OCI-LY3 (cell line): Measurements from ENCODE around the gene PTX3.

Experiments used
- H2AFZ ChIP-seq: fragments of 200-600, 300-600 bp; shearing (Covaris generic); 2 replicates; pipeline ENCODE4 v1.6.0; 2014; ENCODE audit warnings: antibody characterized with exemption, low read depth, low read length
- H3K27ac ChIP-seq: fragments of 200-600, 300-600 bp; sonication (generic); 2 replicates; pipeline ENCODE4 v1.5.1; 2014; ENCODE audit warnings: mild to moderate bottlenecking, low read length, moderate library complexity, mixed read lengths
- H3K27me3 ChIP-seq: fragments of 200-600, 300-600 bp; sonication (generic); 2 replicates; pipeline ENCODE4 v1.6.1; 2014; ENCODE audit warnings: low read depth, low read length, mixed read lengths
- H3K36me3 ChIP-seq: fragments of 200-600, 300-600 bp; sonication (generic); replicated peaks from 2 replicates; pipeline ENCODE3; 2014; ENCODE audit warnings: low read depth, low read length, mixed read lengths
- H3K4me1 ChIP-seq: fragments of 300-600, 200-600 bp; sonication (generic); 2 replicates; pipeline ENCODE4 v1.6.1; 2014; ENCODE audit warnings: low read length, mixed read lengths
- H3K4me2 ChIP-seq: fragments of 200-600, 300-600 bp; sonication (generic); 2 replicates; pipeline ENCODE4 v1.6.1; 2014; ENCODE audit warnings: low read length, mixed read lengths
- H3K4me3 ChIP-seq: fragments of 300-600, 200-600 bp; sonication (generic); 2 replicates; pipeline ENCODE4 v1.5.1; 2014; ENCODE audit warnings: antibody characterized with exemption, mild to moderate bottlenecking, low read length, moderate library complexity
- H3K79me2 ChIP-seq: fragments of 300-600, 200-600 bp; shearing (Covaris generic); 2 replicates; pipeline ENCODE4 v1.6.1; 2014; ENCODE audit warnings: mild to moderate bottlenecking, low read length, mixed read lengths
- H3K9ac ChIP-seq: fragments of 300-600, 200-600 bp; shearing (Covaris generic); 2 replicates; pipeline ENCODE4 v1.6.0; 2014; ENCODE audit warnings: mild to moderate bottlenecking, low read length, moderate library complexity
- H3K9me3 ChIP-seq: fragments of 200-600, 300-600 bp; shearing (Covaris generic); 2 replicates; pipeline ENCODE4 v1.6.1; 2014; ENCODE audit warnings: low read length, mixed read lengths; ENCODE audit not compliant: insufficient read depth
- H4K20me1 ChIP-seq: fragments of 200-600, 300-600 bp; sonication (generic); 2 replicates; pipeline ENCODE4 v1.6.1; 2016; ENCODE audit warnings: low read length, mixed read lengths; ENCODE audit not compliant: insufficient read depth
- CTCF ChIP-seq: fragments of 200-600, 300-600 bp; sonication (generic); IDR thresholded peaks from 2 replicates; pipeline ENCODE4 v1.5.1; 2014; ENCODE audit warnings: antibody characterized with exemption, low read length, low read depth
- EZH2phosphoT487 ChIP-seq: fragments of 200-600 bp; shearing (Covaris generic); IDR thresholded peaks from 2 replicates; pipeline ENCODE4 v1.6.1; 2018; ENCODE audit warnings: antibody characterized with exemption, mixed run types, low read depth

Gene PTX3

DNA sequence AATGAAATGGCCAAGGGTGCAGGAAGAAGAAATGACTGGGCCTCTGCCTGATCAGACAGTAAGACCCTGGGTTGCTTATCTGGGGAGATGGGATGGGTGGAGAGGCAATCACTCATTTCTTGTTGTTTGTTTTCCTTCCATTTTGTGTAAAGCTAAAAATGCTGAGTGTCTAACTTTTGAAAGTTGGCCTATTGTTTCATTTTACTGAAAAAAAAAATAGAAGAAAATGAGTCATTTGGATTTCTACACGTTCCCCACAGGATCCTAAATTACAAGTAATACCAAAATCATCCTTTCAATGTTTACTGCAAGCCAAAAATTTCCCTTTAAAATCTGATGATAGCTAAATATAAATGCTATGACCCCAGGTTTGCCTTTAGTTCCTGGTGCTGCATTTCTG is 30.6 kb downstream of the PTX3 start:
- TF ChIP-seq EZH2phosphoT487: no peak
- TF ChIP-seq CTCF: no peak
- no peaks in the 10 kb centered on the region for H3K9me3 ChIP-seq
- no peak overlapping the region for H2AFZ ChIP-seq
- no peaks in the 10 kb centered on the region for H3K36me3 ChIP-seq
- H3K4me2 ChIP-seq: no peak overlapping the region
- no peaks in the 10 kb centered on the region for H4K20me1 ChIP-seq
- H3K27me3 ChIP-seq: peaks cover 11% of the 10 kb centered on the region; the same call in 1 of the 2 replicates
- no peak overlapping the region for H3K27ac ChIP-seq
- no peak overlapping the region for H3K4me3 ChIP-seq
- H3K9ac ChIP-seq: no peak overlapping the region
- no peaks in the 10 kb centered on the region for H3K4me1 ChIP-seq
- H3K79me2 ChIP-seq: no peaks in the 10 kb centered on the region

DNA sequence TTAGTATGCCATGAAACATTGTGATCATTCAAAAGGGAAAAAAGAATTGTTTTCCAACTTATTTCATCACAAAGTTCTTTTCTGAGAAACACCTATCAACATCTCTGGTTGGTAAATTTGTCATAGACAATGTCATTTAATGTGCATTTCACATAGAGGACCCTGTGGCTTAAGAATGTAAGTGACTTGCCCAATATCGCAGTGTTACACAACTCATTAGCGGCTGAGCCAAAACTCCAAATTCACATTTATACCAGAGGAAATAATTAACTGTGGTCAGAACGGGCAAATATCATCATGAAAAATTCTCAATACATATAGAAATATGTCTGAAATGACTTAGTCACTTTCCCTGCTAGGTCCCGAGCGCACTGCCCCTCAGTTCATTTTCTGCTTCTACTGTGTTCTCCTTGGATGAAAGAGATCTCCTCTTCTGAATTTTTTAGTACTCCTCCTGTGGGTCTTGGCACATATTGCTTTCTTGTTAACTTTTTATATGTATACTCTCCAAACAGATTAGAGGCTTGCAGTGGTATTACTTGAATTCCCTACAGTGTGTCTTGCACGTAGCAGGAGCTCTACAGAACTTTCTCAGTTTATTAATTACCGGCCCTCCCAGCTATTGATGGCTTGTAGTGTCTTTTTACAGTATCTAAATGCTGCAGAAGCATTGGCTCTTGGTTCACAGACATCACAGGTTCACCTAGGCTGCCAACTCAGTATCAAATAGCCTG is 33.1 kb downstream of the PTX3 start:
- Histone ChIP-seq H3K4me1 (no peaks in the 10 kb centered on the region), H2AFZ (no peak overlapping the region), H3K36me3 (no peaks in the 10 kb centered on the region), H3K27ac (no peak overlapping the region), H3K4me3 (no peak overlapping the region), H3K4me2 (no peak overlapping the region), H3K79me2 (no peaks in the 10 kb centered on the region), H3K9me3 (no peaks in the 10 kb centered on the region), H3K9ac (no peak overlapping the region), H3K27me3 (peaks cover 8% of the 10 kb centered on the region; the same call in 1 of the 2 replicates), H4K20me1 (no peaks in the 10 kb centered on the region)
- TF ChIP-seq EZH2phosphoT487: no peak
- TF ChIP-seq CTCF: no peak

DNA sequence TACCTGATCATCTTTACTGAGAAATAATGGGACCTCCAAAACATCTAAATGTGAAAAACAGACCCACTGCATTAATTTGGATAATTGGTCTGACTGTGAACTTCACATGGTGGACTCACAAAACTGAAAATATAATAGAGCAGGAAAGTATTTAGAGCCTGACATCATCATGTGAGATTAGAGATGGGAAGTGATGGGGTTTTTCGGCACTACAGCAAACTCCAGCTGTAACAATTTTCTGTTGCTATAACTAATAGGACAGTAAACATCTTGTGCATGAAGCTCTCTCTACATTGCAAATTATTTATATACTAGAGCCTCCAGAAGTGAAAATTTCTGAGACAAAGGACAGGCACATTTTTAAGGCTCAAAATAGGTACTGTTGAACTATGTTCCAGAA is 34.4 kb downstream of the PTX3 start:
- no peak overlapping the region for H3K27ac ChIP-seq

DNA sequence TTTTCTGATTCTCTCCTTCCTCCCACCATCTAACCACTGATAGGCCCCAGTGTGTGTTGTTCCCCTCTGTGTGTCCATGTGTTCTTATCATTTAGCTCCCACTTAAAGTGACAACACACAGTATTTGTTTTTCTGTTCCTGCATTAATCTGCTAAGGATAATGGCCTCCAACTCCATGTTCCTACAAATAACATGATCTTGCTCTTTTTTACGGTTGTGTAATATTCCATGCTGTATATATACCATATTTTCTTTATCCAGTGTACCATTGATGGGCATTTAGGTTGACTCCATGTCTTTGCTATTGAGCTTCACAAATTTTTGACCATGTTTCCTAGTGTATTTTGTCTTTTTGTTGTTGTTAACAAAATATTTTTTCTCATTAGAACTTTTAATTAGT is 36.0 kb downstream of the PTX3 start:
- H4K20me1 ChIP-seq: no peaks in the 10 kb centered on the region
- no peaks in the 10 kb centered on the region for H3K36me3 ChIP-seq
- H3K79me2 ChIP-seq: no peaks in the 10 kb centered on the region
- H3K27ac ChIP-seq: no peak overlapping the region
- H3K4me1 ChIP-seq: no peaks in the 10 kb centered on the region
- no peak overlapping the region for H3K4me3 ChIP-seq
- no peak overlapping the region for H3K4me2 ChIP-seq
- no peaks in the 10 kb centered on the region for H3K9me3 ChIP-seq
- TF ChIP-seq CTCF: no peak
- TF ChIP-seq EZH2phosphoT487: no peak
- H3K27me3 ChIP-seq: peaks cover 8% of the 10 kb centered on the region; the same call in 1 of the 2 replicates
- H2AFZ ChIP-seq: no peak overlapping the region
- no peak overlapping the region for H3K9ac ChIP-seq

More for the DNA sequence above, 34.4 kb downstream of the PTX3 start:
- no peaks in the 10 kb centered on the region for H4K20me1 ChIP-seq
- no peaks in the 10 kb centered on the region for H3K4me1 ChIP-seq
- H3K4me2 ChIP-seq: no peak overlapping the region
- H3K9ac ChIP-seq: no peak overlapping the region
- no peaks in the 10 kb centered on the region for H3K9me3 ChIP-seq
- no peak overlapping the region for H3K4me3 ChIP-seq
- no peak overlapping the region for H2AFZ ChIP-seq
- H3K36me3 ChIP-seq: no peaks in the 10 kb centered on the region
- peaks cover 8% of the 10 kb centered on the region; the same call in 1 of the 2 replicates for H3K27me3 ChIP-seq
- no peaks in the 10 kb centered on the region for H3K79me2 ChIP-seq
- TF ChIP-seq EZH2phosphoT487 (no peak), CTCF (no peak)
